Fibroblast of skin of left biceps (primary cell): Measurements from ENCODE around the gene CCDC102A.

ENCODE experiments used
- DNase-seq, 2 experiments: peaks; one replicate each; pipeline ENCODE4 v3.0.0-alpha.2; 2013; ENCODE audit warnings: low read depth in 2 of 2

CCDC102A gene

DNA sequence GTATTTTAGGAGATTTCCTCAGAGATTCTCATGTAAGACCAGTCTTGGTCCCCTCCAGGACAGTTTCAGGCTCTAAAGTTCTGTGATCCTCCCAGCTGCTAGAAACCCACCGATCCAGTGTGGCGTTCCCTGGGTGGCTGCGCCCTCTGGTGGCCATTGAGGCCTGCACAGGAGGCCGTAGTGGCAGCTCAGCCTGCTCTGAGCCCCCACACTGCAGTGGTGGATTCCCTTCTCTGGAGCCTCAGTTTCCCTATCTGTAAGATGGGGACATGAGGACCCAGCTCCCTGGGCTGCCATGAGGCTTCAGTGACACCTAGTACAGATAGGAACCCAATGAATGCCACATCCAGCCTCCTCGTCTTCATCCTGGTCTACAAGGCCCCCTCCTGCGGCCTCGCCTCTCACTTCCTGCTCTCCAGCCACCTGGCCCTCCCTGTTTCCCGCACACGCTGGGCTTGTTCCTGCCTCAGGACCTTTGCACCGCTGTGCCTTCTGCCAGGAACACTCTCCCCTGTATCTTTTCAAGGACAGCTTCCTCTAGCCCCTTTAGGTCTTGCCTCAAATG, 16.5 kb downstream of the CCDC102A start:
- peak in 1 of 2 experiments; percentile 14 for DNase-seq

DNA sequence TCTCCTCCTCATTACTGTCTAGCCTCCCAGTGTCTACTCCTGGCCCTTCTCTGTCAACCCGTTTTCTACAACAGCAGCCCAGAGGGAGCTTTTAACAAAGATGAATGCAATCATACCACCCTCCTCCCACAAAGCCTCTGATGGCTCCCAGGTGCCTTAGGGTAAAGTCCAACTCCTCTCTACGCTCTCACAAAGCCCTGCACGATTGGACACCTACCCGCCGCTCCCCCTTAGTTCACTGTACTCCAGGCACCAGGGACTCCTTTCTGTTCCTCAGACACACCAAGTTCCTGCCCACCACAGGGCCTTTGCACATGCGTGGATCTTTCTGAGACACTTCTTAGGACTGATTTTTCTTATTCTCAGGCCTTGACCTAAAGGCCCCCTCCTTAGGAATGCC, 17.4 kb downstream of the CCDC102A start:
- no peak for DNase-seq

DNA sequence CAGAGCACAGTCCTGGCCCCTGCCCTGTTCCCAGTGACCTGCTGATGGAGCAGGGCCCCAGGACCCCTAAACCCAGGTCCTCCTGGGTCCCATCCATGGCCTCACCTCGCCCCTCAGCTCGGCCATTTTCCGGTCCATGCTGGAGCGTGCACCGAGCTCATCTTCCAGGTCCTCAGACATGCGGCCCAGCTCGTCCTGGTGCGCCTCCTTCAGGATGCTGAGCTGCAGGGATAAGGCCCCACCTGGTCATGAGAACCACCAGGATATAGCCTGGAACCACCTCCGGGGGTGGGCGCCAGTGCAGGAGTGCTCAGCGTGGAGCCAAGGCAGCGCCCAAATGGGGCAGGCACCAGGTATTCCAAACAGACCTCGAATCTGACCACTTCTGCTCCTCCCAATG, 17.9 kb downstream of the CCDC102A start:
- no peak for DNase-seq

DNA sequence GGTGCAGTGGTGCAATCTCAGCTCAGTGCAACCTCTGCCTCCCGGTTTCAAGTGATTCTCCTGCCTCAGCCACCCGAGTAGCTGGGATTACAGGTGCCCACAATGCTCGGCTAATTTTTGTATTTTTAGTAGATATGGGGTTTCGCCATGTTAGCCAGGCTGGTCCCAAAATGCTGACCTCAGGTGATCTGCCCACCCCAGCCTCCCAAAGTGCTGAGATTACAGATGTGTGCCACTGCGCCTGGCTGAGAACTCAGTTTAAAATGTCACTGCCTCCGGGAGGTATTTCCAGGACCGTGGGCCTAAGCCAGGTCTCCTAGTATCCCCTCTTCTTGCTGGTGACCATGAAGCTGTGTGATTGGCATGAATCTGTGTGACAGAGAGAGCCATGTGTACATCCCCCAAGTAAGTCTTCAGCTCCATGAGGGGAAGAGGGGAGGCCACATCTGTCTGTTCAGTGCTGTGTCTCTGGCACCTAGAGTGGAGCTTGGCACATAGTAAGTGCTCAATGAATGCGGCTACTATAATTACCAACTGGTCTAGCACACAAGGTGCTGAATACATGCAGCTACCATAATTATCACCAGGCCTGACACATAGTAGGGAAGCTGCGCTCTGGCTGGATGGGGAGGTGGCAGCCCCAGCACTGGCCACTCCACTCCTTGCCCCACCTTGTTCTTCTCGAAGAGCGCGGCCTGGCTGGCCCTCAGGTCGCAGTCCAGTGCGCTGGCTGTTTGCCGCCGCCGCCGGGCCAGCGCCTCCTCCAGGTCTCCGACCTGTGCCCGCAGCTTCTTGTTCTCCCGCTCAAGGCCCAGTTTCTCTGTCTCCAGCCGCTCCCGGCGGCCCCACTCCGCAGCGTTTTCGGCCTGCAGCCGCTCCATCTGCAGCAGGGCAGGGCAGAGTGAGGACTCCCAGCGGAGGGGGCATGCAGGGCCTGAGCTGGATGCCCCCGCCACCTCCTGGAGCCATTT, 18.7 kb downstream of the CCDC102A start:
- no peak for DNase-seq

DNA sequence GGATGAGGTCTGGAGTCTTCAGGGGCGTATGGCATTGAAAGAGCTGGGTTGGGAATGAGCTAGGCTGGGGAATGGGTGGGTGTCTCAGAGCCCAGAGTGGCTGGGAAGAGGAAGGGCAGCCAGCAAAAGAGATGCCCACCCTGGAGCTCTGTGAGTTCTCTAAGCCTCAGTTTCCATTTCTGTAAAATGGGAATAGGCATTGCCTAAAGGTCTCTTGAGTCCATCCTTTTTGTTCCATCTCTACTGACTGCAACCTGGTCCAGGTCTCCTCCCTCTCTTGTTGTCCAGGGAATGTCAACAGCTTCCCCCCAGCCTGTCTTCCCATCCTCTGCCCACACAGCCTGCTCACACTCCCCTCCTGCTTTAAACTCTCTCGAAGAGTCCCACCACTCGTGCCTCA, 19.6 kb downstream of the CCDC102A start:
- no peak for DNase-seq

DNA sequence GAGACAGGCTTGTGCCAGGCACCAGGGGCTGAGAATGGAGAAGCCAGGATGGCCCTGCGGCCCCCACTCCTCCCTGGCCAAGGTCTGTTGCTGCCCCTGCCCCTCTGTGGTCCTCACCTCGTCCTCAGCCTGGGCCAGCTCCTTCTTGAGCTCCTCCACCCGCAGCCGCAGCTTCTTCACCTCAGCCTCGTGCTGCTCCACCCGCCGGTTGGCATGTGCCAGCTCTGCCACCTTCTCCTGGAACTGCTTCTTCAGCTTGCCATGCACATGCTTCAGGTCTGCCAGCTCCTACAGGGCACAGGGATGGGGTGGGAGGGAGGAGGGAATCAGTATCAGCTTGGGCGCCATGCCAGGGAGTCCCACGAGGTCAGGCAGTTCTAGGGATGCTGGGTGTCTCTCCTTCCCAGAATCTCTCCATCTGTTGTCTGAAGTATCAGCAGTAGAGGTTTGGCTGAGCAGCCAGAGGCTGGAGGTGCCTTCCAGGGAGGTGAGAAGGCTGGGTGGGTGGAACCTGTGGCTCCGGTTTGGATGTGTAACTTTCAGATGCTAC, 20.1 kb downstream of the CCDC102A start:
- no peak for DNase-seq

DNA sequence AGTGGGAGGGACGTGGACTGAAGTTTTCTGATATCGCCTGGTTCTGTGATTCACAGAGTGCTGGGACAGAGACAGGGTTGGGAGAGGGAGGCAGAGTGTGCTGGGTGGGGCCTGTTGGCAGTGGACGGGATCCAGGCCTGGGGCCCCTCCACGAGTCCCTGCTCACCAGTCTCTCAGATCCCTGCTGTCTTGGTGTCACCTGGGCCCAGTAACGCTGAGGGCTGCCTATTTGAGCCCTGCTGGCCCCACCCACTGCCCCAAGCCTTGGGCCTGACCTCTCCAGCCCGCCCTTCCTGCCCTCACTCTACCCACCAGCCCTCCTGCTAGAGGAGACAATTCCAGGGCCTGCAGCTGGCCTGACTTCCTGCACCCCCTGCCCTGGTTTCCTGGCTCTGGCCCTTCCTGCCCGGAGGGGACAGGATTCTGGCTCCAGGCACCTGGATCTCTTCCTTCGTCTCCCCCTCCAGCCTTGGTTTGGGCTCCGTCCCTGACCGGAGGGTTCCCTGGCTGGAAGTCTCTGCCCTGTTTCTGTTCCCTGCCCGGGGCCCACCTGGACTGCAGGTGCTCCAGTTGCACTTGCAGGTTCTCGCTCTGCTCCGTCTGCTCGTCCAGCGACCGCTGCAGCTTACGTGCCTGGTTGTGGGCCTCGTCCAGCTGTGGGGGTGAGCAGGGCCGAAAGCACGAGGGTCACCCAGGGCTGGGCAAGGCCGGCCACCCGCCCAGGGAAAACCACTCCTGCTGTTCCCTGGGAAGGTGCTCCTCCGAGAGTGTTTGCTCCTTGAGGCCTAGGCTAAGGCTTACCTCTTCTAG, 21.4 kb downstream of the CCDC102A start:
- DNase-seq, result no peak

DNA sequence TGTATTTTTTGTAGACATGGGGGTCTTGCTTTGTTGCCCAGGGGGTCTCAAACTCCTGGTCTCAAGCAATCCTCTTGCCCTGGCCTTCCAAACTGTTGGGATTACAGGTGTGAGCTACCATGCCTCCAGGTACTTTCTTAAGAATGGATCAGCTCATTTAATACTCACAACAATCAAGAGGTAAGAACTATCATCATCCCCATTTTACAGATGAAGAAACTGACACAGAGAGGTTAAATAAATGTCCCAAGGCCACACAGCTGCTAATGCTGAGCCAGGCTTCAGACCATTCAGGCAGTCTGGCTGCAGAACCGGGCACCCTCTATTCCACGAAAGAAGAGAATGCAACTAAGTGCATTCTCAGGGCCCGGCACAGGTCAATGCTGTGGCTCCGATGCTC, 22.0 kb downstream of the CCDC102A start:
- no peak for DNase-seq

DNA sequence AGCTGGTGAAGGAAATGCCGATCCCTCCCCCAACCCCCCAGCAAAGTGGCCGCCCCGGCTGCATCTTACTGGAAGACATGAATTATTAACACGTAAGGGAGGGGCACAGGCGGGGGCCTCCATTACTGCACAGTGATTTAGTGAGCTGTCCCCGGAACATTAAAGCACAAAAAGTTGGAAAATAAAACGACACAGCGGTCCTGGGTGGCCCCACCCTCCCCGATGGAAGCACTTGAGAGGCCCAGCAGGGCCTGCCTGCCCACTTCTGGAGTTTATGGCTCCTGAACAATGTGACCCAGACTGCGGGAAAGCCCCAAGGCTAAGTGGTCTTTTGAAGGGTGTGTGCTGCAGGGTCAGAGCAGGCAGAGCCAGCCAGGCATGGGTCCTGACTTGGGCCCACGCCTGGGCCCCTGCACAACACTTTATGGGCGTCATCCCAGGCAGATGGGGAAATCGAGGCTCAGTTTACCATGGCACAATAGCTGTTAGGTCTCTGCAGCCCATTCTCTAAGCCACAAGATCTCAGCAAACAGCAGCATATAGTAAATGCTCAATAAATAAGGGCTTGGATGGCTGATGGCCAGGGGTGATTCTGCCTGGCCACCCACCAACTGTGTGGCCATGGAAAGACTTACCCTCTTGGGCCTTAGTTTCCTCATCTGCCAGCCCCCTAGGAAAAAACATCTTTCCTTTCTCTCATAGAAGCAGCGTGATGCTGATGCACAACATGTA, 22.8 kb downstream of the CCDC102A start:
- no peak for DNase-seq

DNA sequence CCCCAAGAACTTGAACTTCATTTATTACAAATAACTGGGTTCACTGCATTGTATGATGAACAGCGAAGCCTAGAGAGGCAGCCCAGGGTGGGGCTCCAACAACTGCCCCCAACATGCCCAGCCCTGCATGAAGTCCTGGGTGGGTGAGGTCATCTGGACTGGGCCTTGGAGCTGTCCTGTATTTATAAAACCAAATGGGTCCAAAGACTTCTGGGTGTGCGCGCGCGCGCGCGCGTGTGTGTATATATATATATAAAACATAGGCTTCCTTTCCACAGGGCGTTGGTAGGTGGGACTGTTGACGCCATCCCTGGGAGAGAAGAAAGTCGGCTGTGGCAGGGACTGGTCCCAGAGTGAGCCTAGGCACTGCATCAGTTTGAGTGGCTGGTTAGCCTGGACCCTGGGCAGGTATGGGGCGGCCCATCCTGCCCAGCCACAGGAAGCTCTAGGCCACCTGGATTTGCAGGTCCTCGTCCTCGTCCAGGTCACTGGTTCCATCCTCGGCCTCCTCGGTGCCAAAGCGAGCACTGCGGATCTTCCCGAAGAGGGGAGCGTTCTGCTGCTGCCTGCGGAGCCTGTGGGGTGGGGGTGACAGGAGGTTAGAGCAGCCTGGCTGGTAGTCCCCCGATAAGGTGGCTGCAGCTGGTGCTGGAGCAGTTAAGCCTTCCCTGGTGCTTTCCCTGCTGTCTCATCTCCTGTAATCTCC, 23.9 kb downstream of the CCDC102A start:
- no peak for DNase-seq

DNA sequence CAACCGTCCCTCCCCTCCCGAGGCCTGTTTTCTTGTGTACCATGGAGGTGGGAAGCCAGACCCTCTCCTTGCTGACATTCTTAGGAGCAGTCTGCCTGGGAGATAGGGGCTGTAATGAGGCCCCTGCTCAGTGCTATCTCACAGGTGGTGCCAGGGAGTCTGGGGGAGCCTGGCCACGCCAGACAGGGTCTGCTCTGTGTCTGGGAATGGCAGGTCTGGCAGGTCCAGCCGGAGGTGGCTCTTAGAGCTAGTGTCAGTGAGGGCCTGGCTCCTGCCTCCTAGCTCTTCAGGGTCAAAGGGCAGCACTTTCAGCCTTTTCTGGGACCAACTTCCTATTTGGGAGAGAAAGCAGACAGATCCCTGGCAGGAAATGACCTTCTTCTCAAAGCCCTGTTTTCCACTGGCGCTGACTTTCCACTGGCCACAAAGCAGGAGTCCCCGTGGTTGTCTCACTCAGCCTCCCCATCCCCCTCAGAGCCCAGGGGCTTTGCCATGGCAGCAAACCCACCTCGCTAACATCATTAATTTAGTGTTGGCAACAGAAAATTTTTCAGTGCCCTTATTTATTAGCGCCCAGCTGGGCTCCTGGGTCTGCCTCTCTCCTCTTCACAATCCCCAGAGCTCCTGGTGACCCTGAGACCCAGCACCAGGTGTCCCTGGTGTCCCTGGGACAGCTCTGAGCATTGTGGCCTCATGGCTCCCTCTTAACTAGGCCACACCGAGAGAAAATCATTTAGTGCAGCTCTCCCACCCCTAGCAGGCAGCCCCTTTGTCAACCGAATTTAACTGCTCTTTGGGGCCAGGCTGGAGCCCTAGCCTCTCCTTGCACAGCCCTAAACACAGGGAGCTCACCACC, 26.1 kb downstream of the CCDC102A start:
- DNase-seq, result no peak

DNA sequence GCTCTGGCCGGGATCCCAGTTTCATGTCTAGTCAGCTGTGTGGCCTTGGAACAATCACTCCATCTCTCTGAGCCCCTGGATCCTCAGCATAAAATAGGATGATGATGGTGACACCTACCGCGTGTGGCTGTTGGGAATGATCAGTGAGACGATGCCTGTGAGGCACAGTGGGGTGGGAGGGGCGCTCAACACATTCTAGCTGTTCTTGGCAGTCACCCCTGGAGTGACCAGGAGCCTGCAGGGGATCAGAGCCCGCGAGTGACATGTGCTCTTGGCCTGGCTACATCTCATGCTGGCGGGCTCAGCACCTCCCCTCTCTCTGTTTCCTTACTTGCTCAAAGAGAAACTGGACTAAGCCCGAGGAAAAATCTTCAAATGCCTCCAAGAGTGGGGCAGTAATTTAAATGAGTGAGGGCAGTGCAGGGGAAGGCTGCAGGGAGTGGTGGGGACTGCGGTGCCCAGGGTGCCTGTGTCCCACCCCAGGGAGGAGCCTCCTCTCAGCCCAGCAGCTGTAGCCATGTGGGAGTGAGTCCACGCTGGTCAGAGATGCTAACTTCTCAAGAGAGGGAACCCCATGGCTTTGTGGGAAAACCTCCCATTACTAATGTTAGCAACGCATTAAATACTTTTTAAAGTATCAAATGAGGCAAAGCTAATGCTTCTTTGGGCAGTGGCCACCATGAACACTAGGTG, 27.0 kb downstream of the CCDC102A start:
- DNase-seq, result no peak

DNA sequence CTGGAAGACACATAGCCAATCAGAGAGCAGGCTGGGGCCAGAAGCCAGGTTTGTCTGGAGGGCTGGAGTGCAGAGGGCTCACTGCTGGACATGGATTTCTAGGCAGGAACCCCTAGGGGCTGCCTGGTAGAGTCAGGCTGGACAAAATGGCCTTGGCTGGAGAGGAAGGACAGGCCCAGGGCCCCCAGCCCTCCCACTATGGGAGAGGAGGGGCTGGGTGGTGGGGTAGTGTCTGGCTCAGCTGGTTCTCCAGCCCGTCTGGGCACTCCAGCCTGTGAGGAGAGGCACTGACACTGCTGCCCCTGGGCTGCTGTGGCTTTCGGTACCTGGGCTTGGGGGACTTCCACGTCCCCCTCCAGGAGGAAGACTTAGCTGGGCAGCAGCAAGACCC, 28.3 kb downstream of the CCDC102A start:
- DNase-seq, result no peak

DNA sequence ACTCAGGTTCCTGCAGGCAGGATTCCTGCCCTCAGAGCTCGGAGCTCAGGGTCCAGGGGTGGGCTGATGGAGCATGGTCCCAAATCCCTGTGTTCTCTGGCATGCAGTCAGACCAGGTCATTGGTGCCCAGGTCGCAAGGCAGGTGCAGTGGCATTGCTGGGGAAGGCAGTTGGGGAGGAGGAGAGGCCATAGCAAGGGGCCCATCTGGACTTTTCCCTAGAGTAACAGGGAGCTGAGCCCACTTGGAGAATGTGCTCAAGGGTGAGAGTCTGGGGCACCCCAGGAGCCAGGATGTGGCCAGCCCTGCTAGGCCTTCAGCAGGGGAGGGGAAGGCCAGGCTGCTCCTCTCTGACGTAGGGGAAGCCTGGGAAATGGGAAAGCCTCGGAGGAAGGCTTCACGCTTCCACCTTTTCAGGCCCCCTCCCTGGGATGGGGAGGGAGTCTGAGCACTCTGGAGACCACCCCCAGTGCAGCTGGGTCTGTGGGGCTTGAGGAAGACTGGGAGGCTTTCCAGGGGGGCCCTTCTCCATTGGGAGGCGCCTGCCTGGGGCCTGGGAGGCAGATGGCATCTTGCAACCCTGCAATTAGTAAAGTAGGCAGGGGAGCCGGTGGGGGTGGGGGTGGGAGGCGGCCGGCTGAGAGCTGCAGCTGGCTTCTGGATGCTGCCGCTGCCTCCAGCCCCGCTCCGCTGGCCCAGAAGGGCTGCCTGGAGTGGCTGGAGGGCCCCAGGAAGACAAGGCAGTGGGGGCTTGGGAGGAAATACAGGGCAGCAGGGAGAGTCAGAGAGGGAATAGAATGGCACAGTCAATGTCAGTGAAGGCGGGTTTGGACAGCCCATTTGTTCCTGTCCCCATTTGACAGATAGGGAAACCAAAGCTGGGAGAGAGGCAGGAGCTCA, 29.0 kb downstream of the CCDC102A start:
- no peak for DNase-seq

DNA sequence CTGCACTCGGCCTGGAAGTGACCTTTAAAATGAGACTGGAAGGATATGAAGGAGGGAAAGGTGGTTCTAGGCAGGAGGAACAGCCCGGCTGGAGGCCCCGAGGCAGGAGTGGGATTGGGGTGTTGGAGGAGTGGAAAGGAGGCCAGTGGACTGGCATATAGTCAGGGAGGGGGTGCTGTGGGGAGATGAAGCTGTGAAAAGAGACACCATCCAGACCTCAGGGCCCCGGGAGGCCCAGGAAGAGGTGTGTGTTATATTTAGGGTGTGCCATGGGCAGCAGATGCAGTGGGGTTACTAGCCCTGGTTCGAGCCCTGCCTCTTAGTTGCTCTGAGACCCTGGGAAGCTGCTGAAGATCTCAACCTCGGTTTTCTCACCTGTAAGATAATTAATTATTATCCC, 31.2 kb downstream of the CCDC102A start:
- no peak for DNase-seq

DNA sequence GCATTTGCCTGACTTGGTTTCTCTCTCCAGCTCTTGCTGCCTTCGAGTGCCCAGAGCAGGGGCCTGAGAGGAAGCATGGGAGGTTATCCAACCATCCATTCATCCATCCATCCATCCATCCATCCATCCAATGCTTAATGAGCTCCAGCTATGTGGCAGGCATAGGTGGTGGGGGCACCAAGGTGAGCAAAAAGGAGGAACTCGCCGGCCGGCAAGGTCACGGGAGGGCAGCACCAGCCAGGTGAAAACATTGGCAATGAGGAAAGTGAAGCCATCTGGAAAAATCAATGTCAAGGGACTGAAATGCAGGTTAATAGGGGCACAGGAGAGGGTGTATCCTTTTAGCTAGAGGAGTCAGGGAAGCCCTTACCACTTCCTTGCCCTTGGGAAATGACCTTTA, 31.9 kb downstream of the CCDC102A start:
- no peak for DNase-seq

DNA sequence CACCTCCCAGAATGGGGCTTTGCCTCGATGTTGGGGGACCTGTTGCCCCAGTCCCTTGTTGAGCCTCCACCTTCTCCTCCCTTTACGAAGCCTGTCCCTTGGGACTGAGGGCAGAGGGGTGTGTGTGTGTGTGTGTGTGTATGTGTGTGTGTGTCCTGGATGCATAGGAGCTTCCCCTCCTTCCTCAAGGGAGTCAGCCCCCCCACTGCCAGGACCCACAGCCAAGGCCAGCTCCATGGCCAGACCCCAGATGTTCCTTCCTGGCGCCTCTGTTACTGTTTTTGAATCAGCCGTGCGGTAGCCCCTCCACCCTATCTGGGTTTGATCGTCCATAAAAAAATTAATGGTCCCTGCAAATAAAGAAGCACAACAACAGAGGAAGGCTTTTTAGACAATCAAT, 32.4 kb downstream of the CCDC102A start:
- no peak for DNase-seq

DNA sequence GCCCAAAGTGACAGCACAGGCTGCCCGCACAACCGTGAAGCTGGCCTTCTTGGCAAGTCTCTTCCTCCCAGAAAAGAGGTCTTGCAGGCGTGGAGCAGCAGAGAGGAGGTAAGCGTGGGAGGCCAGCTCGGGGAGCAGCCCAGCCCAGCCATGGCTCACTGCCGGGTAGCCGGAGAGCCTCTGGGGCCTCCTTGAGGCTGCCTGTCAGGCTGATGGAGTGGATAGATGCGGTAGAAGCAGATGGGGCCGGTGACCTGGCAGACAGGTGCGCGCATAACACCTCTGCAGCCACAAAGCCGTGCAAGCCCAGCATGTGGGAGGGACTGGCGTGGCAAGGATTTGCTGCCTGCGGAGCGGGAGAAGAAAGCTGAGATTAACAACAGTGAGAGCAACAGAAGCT, 33.0 kb downstream of the CCDC102A start:
- no peak for DNase-seq
